IMR-90 (cell line): ENCODE data around the gene MEF2C. TPM values are rescaled to one million over a fixed set of nuclear protein-coding genes. Genes with fewer than 3 reads are reported as not detected.

Experiments used
- ATAC-seq: fragments of 200-7000 bp; cut with Tn5 transposase; 2 replicates; pipeline ENCODE4 v1.9.1; 2020; ENCODE audit warnings: low read depth, mild to moderate bottlenecking, moderate library complexity
- BruUV-seq: library from RNA; stranded (reverse); fragments of 400-500 nt; replicated peaks from 2 replicates; lab custom pipeline; 2021; lab: Mats Ljungman, UMichigan
- CTCF ChIA-PET: fragments of 300-600 bp; formaldehyde crosslinking; extraction: SDS; loops from one replicate; lab custom pipeline; 2021; ENCODE audit warnings: antibody characterized with exemption; lab: Yijun Ruan, JAX
- POLR2A ChIA-PET: fragments of 300-600 bp; sonication (Branson Sonifier 250); formaldehyde crosslinking; loops from one replicate; lab custom pipeline; 2022; ENCODE audit warnings: antibody characterized with exemption; ENCODE audit not compliant: unreplicated experiment; lab: Charles Lee
- DNase-seq: peaks from one replicate; pipeline ENCODE4 v3.0.0; 2013
- H2AFZ ChIP-seq: replicated peaks from 2 replicates; pipeline ENCODE3; 2013; ENCODE audit warnings: low read length, mild to moderate bottlenecking; ENCODE audit not compliant: poor library complexity
- H2AK5ac ChIP-seq: 2 replicates; pipeline ENCODE4 v1.6.1; 2013; ENCODE audit warnings: low read depth, low read length, inconsistent platforms
- H2AK9ac ChIP-seq: replicated peaks from 2 replicates; pipeline ENCODE3; 2013; ENCODE audit warnings: mild to moderate bottlenecking, low read depth, low read length, moderate library complexity; ENCODE audit not compliant: poor library complexity
- H2BK120ac ChIP-seq: 2 replicates; pipeline ENCODE4 v1.6.1; 2013; ENCODE audit warnings: low read depth, low read length, inconsistent platforms
- H2BK15ac ChIP-seq: 3 replicates; pipeline ENCODE4 v1.6.1; 2013; ENCODE audit warnings: low read depth, low read length, inconsistent platforms
- H2BK20ac ChIP-seq: 2 replicates; pipeline ENCODE4 v1.6.1; 2013; ENCODE audit warnings: low read depth, mild to moderate bottlenecking, inconsistent platforms, low read length, moderate library complexity
- H2BK5ac ChIP-seq: 2 replicates; pipeline ENCODE4 v1.6.1; 2013; ENCODE audit warnings: mild to moderate bottlenecking, low read depth, low read length, inconsistent platforms; ENCODE audit not compliant: poor library complexity, severe bottlenecking
- H3K14ac ChIP-seq: replicated peaks from 2 replicates; pipeline ENCODE4 v1.6.1; 2013; ENCODE audit warnings: low read depth, low read length, inconsistent platforms
- H3K18ac ChIP-seq: 2 replicates; pipeline ENCODE4 v1.6.1; 2013; ENCODE audit warnings: low read depth, low read length, control low read depth
- H3K23ac ChIP-seq: 2 replicates; pipeline ENCODE4 v1.6.1; 2013; ENCODE audit warnings: low read depth, low read length, inconsistent platforms
- H3K27ac ChIP-seq: 2 replicates; pipeline ENCODE4 v1.5.1; 2013; ENCODE audit warnings: mild to moderate bottlenecking, control low read depth, low read length; ENCODE audit not compliant: insufficient read depth
- H3K27me3 ChIP-seq: 2 replicates; pipeline ENCODE4 v1.6.1; 2013; ENCODE audit warnings: low read length; ENCODE audit not compliant: control insufficient read depth, insufficient read depth
- H3K36me3 ChIP-seq: 2 replicates; pipeline ENCODE4 v1.6.1; 2013; ENCODE audit warnings: low read length, mixed read lengths; ENCODE audit not compliant: control insufficient read depth, insufficient read depth
- H3K4ac ChIP-seq: 2 replicates; pipeline ENCODE4 v1.6.1; 2013; ENCODE audit warnings: low read depth, low read length, inconsistent platforms
- H3K4me1 ChIP-seq: 2 replicates; pipeline ENCODE4 v1.6.1; 2013; ENCODE audit warnings: low read length, mixed read lengths; ENCODE audit not compliant: control insufficient read depth, insufficient read depth
- H3K4me2 ChIP-seq: 2 replicates; pipeline ENCODE4 v1.6.1; 2013; ENCODE audit warnings: low read depth, mild to moderate bottlenecking, control low read depth, low read length, moderate library complexity
- H3K4me3 ChIP-seq: 2 replicates; pipeline ENCODE4 v1.5.1; 2013; ENCODE audit warnings: low read depth, mild to moderate bottlenecking, control low read depth, low read length, moderate library complexity; ENCODE audit not compliant: insufficient read depth
- H3K56ac ChIP-seq: 2 replicates; pipeline ENCODE4 v1.6.1; 2013; ENCODE audit warnings: low read length, inconsistent platforms; ENCODE audit not compliant: insufficient read depth; ENCODE audit errors: extremely low read depth
- H3K79me1 ChIP-seq, 2 experiments: 2 replicates each; pipeline ENCODE4 v1.6.1; 2013; ENCODE audit warnings: low read length in 2 of 2, inconsistent platforms in 1 of 2, low read depth in 1 of 2
- H3K9ac ChIP-seq: 2 replicates; pipeline ENCODE4 v1.6.1; 2013; ENCODE audit warnings: low read depth, low read length, control low read depth
- H3K9me1 ChIP-seq: 2 replicates; pipeline ENCODE4 v1.6.1; 2013; ENCODE audit warnings: low read length, inconsistent platforms; ENCODE audit not compliant: insufficient read depth
- H3K9me3 ChIP-seq: 2 replicates; pipeline ENCODE4 v1.6.1; 2013; ENCODE audit warnings: low read length; ENCODE audit not compliant: control insufficient read depth, insufficient read depth
- H4K20me1 ChIP-seq: 2 replicates; pipeline ENCODE4 v1.6.1; 2013; ENCODE audit warnings: low read length, inconsistent platforms; ENCODE audit not compliant: insufficient read depth
- H4K5ac ChIP-seq: 2 replicates; pipeline ENCODE4 v1.6.1; 2013; ENCODE audit warnings: mild to moderate bottlenecking, low read depth, low read length, control low read depth
- H4K8ac ChIP-seq, 2 experiments: 2 replicates each; pipeline ENCODE4 v1.6.1; 2013; ENCODE audit warnings: low read depth in 2 of 2, low read length in 2 of 2, control low read depth in 1 of 2, inconsistent platforms in 1 of 2
- H4K91ac ChIP-seq: 2 replicates; pipeline ENCODE4 v1.6.1; 2013; ENCODE audit warnings: low read depth, low read length, inconsistent platforms; ENCODE audit not compliant: insufficient read depth
- BHLHE40 ChIP-seq: fragments of 150-350 bp; IDR thresholded peaks from 2 replicates; pipeline ENCODE4 v1.6.1; 2016; ENCODE audit warnings: mild to moderate bottlenecking, low read depth, low read length
- CHD1 ChIP-seq: IDR thresholded peaks from 2 replicates; pipeline ENCODE4 v1.6.1; 2012; ENCODE audit warnings: low read depth, low read length, improper control_type of control experiment
- ELK1 ChIP-seq: fragments of 150-350 bp; IDR thresholded peaks from 2 replicates; pipeline ENCODE4 v1.6.1; 2016; ENCODE audit warnings: low read depth, mild to moderate bottlenecking, low read length, moderate library complexity, borderline replicate concordance
- FOS ChIP-seq: fragments of 150-350 bp; IDR thresholded peaks from 2 replicates; pipeline ENCODE4 v1.6.1; 2016; ENCODE audit warnings: low read depth, low read length
- MAZ ChIP-seq: IDR thresholded peaks from 2 replicates; pipeline ENCODE4 v1.6.1; 2012; ENCODE audit warnings: low read depth, mild to moderate bottlenecking, low read length, improper control_type of control experiment, moderate library complexity, borderline replicate concordance
- MXI1 ChIP-seq: IDR thresholded peaks from 2 replicates; pipeline ENCODE4 v1.6.1; 2012; ENCODE audit warnings: low read depth, mild to moderate bottlenecking, low read length, moderate library complexity, borderline replicate concordance
- NFE2L2 ChIP-seq: fragments of 150-350 bp; IDR thresholded peaks from 2 replicates; pipeline ENCODE4 v1.6.1; 2016; ENCODE audit warnings: low read depth, mild to moderate bottlenecking, low read length
- POLR2A ChIP-seq: IDR thresholded peaks from 2 replicates; pipeline ENCODE4 v1.6.1; 2012; ENCODE audit warnings: mild to moderate bottlenecking, low read depth, low read length
- RCOR1 ChIP-seq: IDR thresholded peaks from 2 replicates; pipeline ENCODE4 v1.6.1; 2012; ENCODE audit warnings: mild to moderate bottlenecking, low read length, improper control_type of control experiment; ENCODE audit not compliant: insufficient replicate concordance
- RFX5 ChIP-seq: IDR thresholded peaks from 2 replicates; pipeline ENCODE4 v1.8.0; 2012; ENCODE audit warnings: low read depth, mild to moderate bottlenecking, low read length, moderate library complexity
- WGBS, 2 experiments: methylation state at CpG; one replicate each; pipeline versions ENCODE4 v1.1.5 to v1.1.7; 2013; ENCODE audit warnings: missing lambda C conversion rate in 2 of 2; ENCODE audit not compliant: insufficient read length in 1 of 2; ENCODE audit errors: extremely low coverage in 2 of 2; 5-methylcytosine and 5-hydroxymethylcytosine counted together
- dilution Hi-C: fragments of 300-500 bp; cut with HindIII; formaldehyde crosslinking; loops from one replicate; pipeline ENCODE4 v1.14.3; 2018; ENCODE audit warnings: low sequenced_read_pairs; ENCODE audit not compliant: unreplicated experiment
- in situ Hi-C: fragments of 300-500 bp; cut with MboI; formaldehyde crosslinking; loops from 3 replicates; pipeline ENCODE4 v1.14.3; 2019; ENCODE audit warnings: low sequenced_read_pairs, inconsistent platforms, mixed read lengths
- intact Hi-C: fragments of 100-400 bp; cut with micrococcal nuclease; formaldehyde crosslinking; loops from 2 replicates; pipeline ENCODE4 v1.10.0; 2022
- polyA plus RNA-seq, 3 experiments: library from polyadenylated mRNA; depleted of rRNA; stranded (reverse); fragments of >200 nt; gene quantifications; 2 replicates each; pipeline ENCODE4 v1.2.3, GENCODE V29; 2012; ENCODE audit warnings: low replicate concordance in 1 of 3
- total RNA-seq: library from RNA; depleted of rRNA; stranded (reverse); fragments of >200 nt; gene quantifications from 2 replicates; pipeline ENCODE4 v1.2.3, GENCODE V29; 2012

The MEF2C gene
- total and polyA plus RNA-seq, 2 of the 4 experiments (the other 2 are of a cell fraction): 1.5 to 6.8 TPM

GRCh38 chr5:88803309-88803708 is 79.7 kb downstream of the MEF2C start:
- ChIA-PET POLR2A (no interaction called here), CTCF (no interaction called here)
- no TSS peak for BruUV-seq
- Histone ChIP-seq H3K9me1 (no peaks in the 10 kb centered on the region), H4K20me1 (no peaks in the 10 kb centered on the region), H4K91ac (no peak overlapping the region), H3K36me3 (no peaks in the 10 kb centered on the region), H3K79me1 (no peaks in the 10 kb centered on the region), H3K9ac (no peak overlapping the region), H3K56ac (no peak overlapping the region), H4K5ac (no peak overlapping the region), H3K4ac (no peak overlapping the region), H2BK120ac (no peak overlapping the region), H3K14ac (no peak overlapping the region), H3K27me3 (no peaks in the 10 kb centered on the region), H2BK15ac (no peak overlapping the region), H4K8ac (no peak overlapping the region), H3K23ac (no peak overlapping the region), H3K4me2 (no peak overlapping the region), H3K9me3 (no peaks in the 10 kb centered on the region), H2BK20ac (no peak overlapping the region), H2AK9ac (no peak overlapping the region), H3K4me1 (no peaks in the 10 kb centered on the region), H2AK5ac (no peak overlapping the region), H3K4me3 (no peak overlapping the region), H3K18ac (no peak overlapping the region), H3K27ac (no peak overlapping the region), H2AFZ (no peak overlapping the region), H2BK5ac (no peak overlapping the region)
- in situ Hi-C loops (no loop called here), dilution Hi-C loops (no loop called here), intact Hi-C loops (no loop called here)
- DNase-seq (no peak), ATAC-seq (no peak)
- TF ChIP-seq CHD1 (no peak), POLR2A (no peak), MAZ (no peak), FOS (no peak), MXI1 (no peak), BHLHE40 (no peak), RFX5 (no peak), RCOR1 (no peak), NFE2L2 (no peak), ELK1 (no peak)
- no CpG with 5 or more reads among the region's 1 CpG for WGBS, 2 experiments
